SK-N-SH treated with all-trans-retinoic acid at 6 μM for 48 hours (cell line): ENCODE results near the gene BICDL1.

Experiments used
- ATAC-seq: fragments of 200-7000 bp; cut with Tn5 transposase; 3 replicates; pipeline ENCODE4 v1.9.1; 2020; ENCODE audit warnings: mild to moderate bottlenecking, moderate library complexity
- ARNTL ChIP-seq: fragments of 450-650 bp; formaldehyde crosslinking; IDR thresholded peaks from 2 replicates; pipeline ENCODE4 v1.5.0; 2020; ENCODE audit warnings: low read depth, mild to moderate bottlenecking, moderate library complexity, borderline replicate concordance
- BACH2 ChIP-seq: fragments of 250-450 bp; sonication (Bioruptor Pico); IDR thresholded peaks from 2 replicates; pipeline ENCODE4 v1.9.0; 2021; ENCODE audit warnings: mild to moderate bottlenecking, borderline replicate concordance
- CSDC2 ChIP-seq: fragments of 250-450 bp; sonication (Bioruptor Pico); IDR thresholded peaks from 2 replicates; pipeline ENCODE4 v1.5.0; 2020; ENCODE audit warnings: mild to moderate bottlenecking, moderate library complexity
- GLIS3 ChIP-seq: fragments of 250-450 bp; sonication (Bioruptor Pico); IDR thresholded peaks from 2 replicates; pipeline ENCODE4 v1.5.0; 2020; ENCODE audit warnings: mild to moderate bottlenecking, moderate library complexity
- ISL1 ChIP-seq: fragments of 250-450 bp; sonication (Bioruptor Pico); IDR thresholded peaks from 2 replicates; pipeline ENCODE4 v2.1.2; 2022; ENCODE audit warnings: mild to moderate bottlenecking, moderate library complexity
- OSR1 ChIP-seq: fragments of 250-450 bp; sonication (Bioruptor Pico); IDR thresholded peaks from 2 replicates; pipeline ENCODE4 v1.8.0; 2022; ENCODE audit warnings: moderate library complexity, mild to moderate bottlenecking, inconsistent platforms
- PPARA ChIP-seq: fragments of 250-450 bp; sonication (Bioruptor Pico); IDR thresholded peaks from 2 replicates; pipeline ENCODE4 v1.5.0; 2020; ENCODE audit warnings: mild to moderate bottlenecking, borderline replicate concordance
- RARB ChIP-seq: fragments of 250-450 bp; sonication (Bioruptor Pico); IDR thresholded peaks from 2 replicates; pipeline ENCODE4 v1.8.0; 2021; ENCODE audit warnings: mild to moderate bottlenecking, moderate library complexity
- SNAI2 ChIP-seq: fragments of 250-450 bp; sonication (Bioruptor Pico); IDR thresholded peaks from 2 replicates; pipeline ENCODE4 v1.5.0; 2020; ENCODE audit warnings: mild to moderate bottlenecking, moderate library complexity
- ZFP30 ChIP-seq: fragments of 450-650 bp; formaldehyde crosslinking; IDR thresholded peaks from 2 replicates; pipeline ENCODE4 v1.5.0; 2022; ENCODE audit warnings: mild to moderate bottlenecking, moderate library complexity
- ZNF565 ChIP-seq: fragments of 450-650 bp; formaldehyde crosslinking; conservative IDR thresholded peaks from 2 replicates; pipeline ENCODE4 v1.5.0; 2020; ENCODE audit warnings: low read depth, mild to moderate bottlenecking, moderate library complexity
- ZNF70 ChIP-seq: fragments of 450-650 bp; formaldehyde crosslinking; IDR thresholded peaks from 2 replicates; pipeline ENCODE4 v1.5.0; 2020; ENCODE audit warnings: mild to moderate bottlenecking, moderate library complexity
- ZNF8 ChIP-seq: fragments of 450-650 bp; formaldehyde crosslinking; IDR thresholded peaks from 2 replicates; pipeline ENCODE4 v1.5.0; 2020; ENCODE audit warnings: mild to moderate bottlenecking, moderate library complexity
- TF ChIP-seq, protein P1 (sequence below): fragments of 250-450 bp; sonication (Bioruptor Pico); IDR thresholded peaks from 2 replicates; pipeline ENCODE4 v1.5.0; 2020; ENCODE audit warnings: mild to moderate bottlenecking, moderate library complexity
- TF ChIP-seq, protein P2 (sequence below): fragments of 250-450 bp; sonication (Bioruptor Pico); IDR thresholded peaks from 2 replicates; pipeline ENCODE4 v1.5.1; 2021; ENCODE audit warnings: mild to moderate bottlenecking, moderate library complexity
- TF ChIP-seq, protein P3 (sequence below): fragments of 250-450 bp; sonication (Bioruptor Pico); IDR thresholded peaks from 2 replicates; pipeline ENCODE4 v1.8.0; 2020; ENCODE audit warnings: mild to moderate bottlenecking, moderate library complexity, borderline replicate concordance
- TF ChIP-seq, protein P4 (sequence below): fragments of 250-450 bp; sonication (Bioruptor Pico); IDR thresholded peaks from 2 replicates; pipeline ENCODE4 v1.8.0; 2021; ENCODE audit warnings: low read depth, mild to moderate bottlenecking, moderate library complexity, borderline replicate concordance
- TF ChIP-seq, protein P5 (sequence below): fragments of 250-450 bp; sonication (Bioruptor Pico); IDR thresholded peaks from 2 replicates; pipeline ENCODE4 v1.5.1; 2020; ENCODE audit warnings: low read depth, mild to moderate bottlenecking, moderate library complexity

BICDL1 gene

DNA sequence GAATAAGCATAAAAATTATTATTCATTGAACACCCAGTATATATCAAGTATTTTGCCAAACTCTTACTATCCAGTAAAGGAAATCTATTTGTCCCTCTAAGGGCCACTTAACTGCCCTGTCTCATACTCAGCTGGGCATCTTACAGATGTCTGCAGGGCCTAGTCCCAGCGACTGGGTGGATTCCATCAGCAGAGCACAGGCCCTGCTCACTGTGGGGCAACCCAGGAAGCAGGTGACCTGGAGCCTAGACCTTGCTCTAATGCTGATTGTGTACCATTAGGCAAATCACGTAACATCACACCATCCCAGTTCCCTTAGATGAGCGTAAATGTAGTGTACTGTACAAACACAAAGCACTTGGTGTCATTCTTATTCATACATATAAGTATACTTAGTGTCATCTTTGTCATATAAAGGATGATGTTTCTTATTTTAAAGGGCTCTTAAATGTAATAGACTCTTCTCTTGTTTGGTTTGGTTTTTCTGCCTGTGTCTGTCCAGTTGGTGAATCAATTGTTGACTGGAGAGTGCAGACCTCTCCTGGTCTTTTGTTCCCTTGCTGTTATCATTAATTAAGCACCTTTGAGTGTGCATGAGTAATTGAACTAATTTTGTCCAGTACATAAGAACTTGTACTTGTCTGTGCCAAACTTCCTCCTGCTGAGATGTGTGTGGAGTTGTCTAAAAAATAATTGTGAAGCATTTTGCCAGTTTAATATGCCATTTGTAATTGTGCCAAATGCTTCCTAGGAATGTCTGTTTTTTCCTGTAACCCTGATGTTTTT lies 78.2 kb downstream of the BICDL1 start:
- no peak for ATAC-seq
- TF ChIP-seq ZNF70 (CRISPR knock-in tag) (no peak), RARB (CRISPR knock-in tag) (no peak), GLIS3 (no peak)

DNA sequence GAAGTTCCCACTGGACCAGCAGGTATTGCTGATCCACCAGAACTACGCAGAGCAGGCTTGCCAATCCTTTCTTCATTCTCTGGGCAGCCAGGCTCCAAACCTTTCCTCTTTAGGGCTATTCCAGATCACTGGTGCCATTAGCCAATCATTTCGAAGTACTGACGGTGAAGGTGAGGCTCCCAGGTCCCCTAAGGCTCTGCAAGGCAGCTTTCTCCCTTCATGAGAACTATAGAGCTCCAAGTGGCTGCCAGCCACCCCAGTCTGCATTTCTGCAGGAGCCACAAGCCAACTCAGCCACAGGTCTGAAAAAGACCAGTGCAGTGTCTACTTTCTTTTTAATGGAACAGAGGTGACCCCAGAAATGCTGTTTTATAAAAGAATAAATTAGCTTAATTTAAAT lies 78.9 kb downstream of the BICDL1 start:
- ATAC-seq, result no peak
- TF ChIP-seq RARB (CRISPR knock-in tag) (no peak), GLIS3 (no peak)

DNA sequence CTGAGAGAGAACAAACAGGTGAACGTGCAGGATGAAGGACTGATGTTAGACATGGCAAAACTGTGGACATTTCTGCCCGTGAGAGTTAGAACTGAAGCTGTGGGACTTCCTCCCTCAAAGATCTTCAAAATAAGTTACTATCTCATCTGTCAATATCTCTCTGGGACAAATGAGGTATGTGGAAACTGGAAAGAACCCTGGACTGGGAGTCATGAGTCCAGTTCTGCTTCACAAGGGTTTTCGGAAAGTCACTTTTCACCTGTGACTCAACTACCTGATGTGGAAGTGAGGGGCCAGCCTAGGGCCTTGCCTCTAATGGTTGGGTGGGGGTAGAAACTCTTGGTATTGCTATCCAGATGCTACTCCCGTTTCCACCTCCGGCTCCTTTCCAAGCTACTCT lies 80.2 kb downstream of the BICDL1 start:
- no peak for ATAC-seq
- no peak for TF ChIP-seq ZNF70 (CRISPR knock-in tag)
- no peak for TF ChIP-seq PPARA (CRISPR knock-in tag)
- no peak for TF ChIP-seq ARNTL (CRISPR knock-in tag)
- TF ChIP-seq, protein P1, sequence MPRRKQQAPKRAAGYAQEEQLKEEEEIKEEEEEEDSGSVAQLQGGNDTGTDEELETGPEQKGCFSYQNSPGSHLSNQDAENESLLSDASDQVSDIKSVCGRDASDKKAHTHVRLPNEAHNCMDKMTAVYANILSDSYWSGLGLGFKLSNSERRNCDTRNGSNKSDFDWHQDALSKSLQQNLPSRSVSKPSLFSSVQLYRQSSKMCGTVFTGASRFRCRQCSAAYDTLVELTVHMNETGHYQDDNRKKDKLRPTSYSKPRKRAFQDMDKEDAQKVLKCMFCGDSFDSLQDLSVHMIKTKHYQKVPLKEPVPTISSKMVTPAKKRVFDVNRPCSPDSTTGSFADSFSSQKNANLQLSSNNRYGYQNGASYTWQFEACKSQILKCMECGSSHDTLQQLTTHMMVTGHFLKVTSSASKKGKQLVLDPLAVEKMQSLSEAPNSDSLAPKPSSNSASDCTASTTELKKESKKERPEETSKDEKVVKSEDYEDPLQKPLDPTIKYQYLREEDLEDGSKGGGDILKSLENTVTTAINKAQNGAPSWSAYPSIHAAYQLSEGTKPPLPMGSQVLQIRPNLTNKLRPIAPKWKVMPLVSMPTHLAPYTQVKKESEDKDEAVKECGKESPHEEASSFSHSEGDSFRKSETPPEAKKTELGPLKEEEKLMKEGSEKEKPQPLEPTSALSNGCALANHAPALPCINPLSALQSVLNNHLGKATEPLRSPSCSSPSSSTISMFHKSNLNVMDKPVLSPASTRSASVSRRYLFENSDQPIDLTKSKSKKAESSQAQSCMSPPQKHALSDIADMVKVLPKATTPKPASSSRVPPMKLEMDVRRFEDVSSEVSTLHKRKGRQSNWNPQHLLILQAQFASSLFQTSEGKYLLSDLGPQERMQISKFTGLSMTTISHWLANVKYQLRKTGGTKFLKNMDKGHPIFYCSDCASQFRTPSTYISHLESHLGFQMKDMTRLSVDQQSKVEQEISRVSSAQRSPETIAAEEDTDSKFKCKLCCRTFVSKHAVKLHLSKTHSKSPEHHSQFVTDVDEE (CRISPR knock-in tag), result no peak
- no peak for TF ChIP-seq SNAI2
- TF ChIP-seq, protein P2, sequence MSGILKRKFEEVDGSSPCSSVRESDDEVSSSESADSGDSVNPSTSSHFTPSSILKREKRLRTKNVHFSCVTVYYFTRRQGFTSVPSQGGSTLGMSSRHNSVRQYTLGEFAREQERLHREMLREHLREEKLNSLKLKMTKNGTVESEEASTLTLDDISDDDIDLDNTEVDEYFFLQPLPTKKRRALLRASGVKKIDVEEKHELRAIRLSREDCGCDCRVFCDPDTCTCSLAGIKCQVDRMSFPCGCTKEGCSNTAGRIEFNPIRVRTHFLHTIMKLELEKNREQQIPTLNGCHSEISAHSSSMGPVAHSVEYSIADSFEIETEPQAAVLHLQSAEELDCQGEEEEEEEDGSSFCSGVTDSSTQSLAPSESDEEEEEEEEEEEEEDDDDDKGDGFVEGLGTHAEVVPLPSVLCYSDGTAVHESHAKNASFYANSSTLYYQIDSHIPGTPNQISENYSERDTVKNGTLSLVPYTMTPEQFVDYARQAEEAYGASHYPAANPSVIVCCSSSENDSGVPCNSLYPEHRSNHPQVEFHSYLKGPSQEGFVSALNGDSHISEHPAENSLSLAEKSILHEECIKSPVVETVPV, result no peak
- TF ChIP-seq GLIS3, result no peak
- TF ChIP-seq, protein P3, sequence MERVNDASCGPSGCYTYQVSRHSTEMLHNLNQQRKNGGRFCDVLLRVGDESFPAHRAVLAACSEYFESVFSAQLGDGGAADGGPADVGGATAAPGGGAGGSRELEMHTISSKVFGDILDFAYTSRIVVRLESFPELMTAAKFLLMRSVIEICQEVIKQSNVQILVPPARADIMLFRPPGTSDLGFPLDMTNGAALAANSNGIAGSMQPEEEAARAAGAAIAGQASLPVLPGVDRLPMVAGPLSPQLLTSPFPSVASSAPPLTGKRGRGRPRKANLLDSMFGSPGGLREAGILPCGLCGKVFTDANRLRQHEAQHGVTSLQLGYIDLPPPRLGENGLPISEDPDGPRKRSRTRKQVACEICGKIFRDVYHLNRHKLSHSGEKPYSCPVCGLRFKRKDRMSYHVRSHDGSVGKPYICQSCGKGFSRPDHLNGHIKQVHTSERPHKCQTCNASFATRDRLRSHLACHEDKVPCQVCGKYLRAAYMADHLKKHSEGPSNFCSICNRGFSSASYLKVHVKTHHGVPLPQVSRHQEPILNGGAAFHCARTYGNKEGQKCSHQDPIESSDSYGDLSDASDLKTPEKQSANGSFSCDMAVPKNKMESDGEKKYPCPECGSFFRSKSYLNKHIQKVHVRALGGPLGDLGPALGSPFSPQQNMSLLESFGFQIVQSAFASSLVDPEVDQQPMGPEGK (CRISPR knock-in tag), result no peak
- no peak for TF ChIP-seq OSR1 (CRISPR knock-in tag)
- no peak for TF ChIP-seq ISL1 (CRISPR knock-in tag)
- no peak for TF ChIP-seq ZFP30
- TF ChIP-seq RARB (CRISPR knock-in tag), result no peak
- no peak for TF ChIP-seq BACH2 (CRISPR knock-in tag)

DNA sequence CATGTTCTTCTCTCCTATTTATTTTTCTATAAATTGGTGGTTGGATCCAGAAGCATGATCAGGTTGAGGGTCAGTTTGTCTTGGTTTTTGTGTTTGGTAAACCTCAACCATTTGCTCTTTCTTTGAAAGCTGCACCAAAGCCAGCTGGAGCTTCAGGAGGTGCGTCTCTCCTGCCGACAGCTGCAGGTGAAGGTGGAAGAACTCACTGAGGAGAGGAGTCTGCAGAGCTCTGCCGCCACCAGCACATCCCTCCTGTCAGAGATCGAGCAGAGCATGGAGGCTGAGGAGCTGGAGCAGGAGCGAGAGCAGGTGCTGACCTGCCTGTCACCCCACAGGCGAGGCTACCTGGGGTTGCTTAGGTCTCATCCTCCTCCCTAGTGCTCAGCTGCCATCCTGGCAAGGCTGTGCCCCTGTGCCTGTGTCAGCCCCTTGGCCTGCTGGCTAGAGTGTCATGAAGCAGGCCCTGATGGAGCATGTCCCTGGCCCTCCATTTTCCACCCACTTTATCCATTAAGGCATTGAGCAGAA lies 82.5 kb downstream of the BICDL1 start:
- ATAC-seq, result no peak
- no peak for TF ChIP-seq ARNTL (CRISPR knock-in tag)
- TF ChIP-seq ZNF8 (CRISPR knock-in tag), result no peak
- TF ChIP-seq, protein P2, result no peak
- TF ChIP-seq, protein P4, sequence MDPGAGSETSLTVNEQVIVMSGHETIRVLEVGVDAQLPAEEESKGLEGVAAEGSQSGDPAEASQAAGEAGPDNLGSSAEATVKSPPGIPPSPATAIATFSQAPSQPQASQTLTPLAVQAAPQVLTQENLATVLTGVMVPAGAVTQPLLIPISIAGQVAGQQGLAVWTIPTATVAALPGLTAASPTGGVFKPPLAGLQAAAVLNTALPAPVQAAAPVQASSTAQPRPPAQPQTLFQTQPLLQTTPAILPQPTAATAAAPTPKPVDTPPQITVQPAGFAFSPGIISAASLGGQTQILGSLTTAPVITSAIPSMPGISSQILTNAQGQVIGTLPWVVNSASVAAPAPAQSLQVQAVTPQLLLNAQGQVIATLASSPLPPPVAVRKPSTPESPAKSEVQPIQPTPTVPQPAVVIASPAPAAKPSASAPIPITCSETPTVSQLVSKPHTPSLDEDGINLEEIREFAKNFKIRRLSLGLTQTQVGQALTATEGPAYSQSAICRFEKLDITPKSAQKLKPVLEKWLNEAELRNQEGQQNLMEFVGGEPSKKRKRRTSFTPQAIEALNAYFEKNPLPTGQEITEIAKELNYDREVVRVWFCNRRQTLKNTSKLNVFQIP (CRISPR knock-in tag), result no peak
- no peak for TF ChIP-seq OSR1 (CRISPR knock-in tag)
- TF ChIP-seq, protein P5, sequence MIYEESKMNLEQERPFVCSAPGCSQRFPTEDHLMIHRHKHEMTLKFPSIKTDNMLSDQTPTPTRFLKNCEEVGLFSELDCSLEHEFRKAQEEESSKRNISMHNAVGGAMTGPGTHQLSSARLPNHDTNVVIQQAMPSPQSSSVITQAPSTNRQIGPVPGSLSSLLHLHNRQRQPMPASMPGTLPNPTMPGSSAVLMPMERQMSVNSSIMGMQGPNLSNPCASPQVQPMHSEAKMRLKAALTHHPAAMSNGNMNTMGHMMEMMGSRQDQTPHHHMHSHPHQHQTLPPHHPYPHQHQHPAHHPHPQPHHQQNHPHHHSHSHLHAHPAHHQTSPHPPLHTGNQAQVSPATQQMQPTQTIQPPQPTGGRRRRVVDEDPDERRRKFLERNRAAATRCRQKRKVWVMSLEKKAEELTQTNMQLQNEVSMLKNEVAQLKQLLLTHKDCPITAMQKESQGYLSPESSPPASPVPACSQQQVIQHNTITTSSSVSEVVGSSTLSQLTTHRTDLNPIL (CRISPR knock-in tag), result no peak
- TF ChIP-seq ZNF70 (CRISPR knock-in tag), result no peak
- TF ChIP-seq, protein P3 (CRISPR knock-in tag), result no peak
- TF ChIP-seq, protein P1 (CRISPR knock-in tag), result no peak
- no peak for TF ChIP-seq CSDC2 (CRISPR knock-in tag)
- TF ChIP-seq ZNF565 (CRISPR knock-in tag), result no peak
- no peak for TF ChIP-seq BACH2 (CRISPR knock-in tag)
